Breast epithelium (tissue), 3 donors: ENCODE measurements around the gene NXN.

ENCODE experiments used
- CTCF ChIP-seq, 3 donors: fragments of 450-650 bp; IDR thresholded peaks; one replicate each; pipeline ENCODE4 v1.5.1; 2016 to 2017; ENCODE audit warnings: antibody characterized with exemption in 3 of 3, mild to moderate bottlenecking in 3 of 3, moderate library complexity in 3 of 3
- POLR2A ChIP-seq: fragments of 450-650 bp; IDR thresholded peaks from one replicate; pipeline ENCODE4 v1.6.1; 2016; ENCODE audit warnings: antibody characterized with exemption, mild to moderate bottlenecking, moderate library complexity
- POLR2AphosphoS5 ChIP-seq, 3 donors: sonication (generic); formaldehyde crosslinking; IDR thresholded peaks; one replicate each; pipeline ENCODE4 v1.6.1; 2017; ENCODE audit warnings: antibody characterized with exemption in 3 of 3

GRCh38 chr17:1008008-1008761, 28.6 kb upstream of the NXN start:
- no peak for TF ChIP-seq CTCF (IDR thresholded peaks at IDR 0.05)
- peak in 1 of 3 donors; percentile 38 for TF ChIP-seq POLR2AphosphoS5 (IDR thresholded peaks at IDR 0.05)
- TF ChIP-seq POLR2A, result no peak
